H1 (cell line): ENCODE measurements around the gene CACNA1E. TPM values are rescaled to one million over a fixed set of nuclear protein-coding genes. Genes with fewer than 3 reads are reported as not detected.

Source experiments
- CTCF ChIA-PET: fragments of 300-600 bp; sonication (Branson Sonifier 250); formaldehyde crosslinking; loops from one replicate; lab custom pipeline; 2021; ENCODE audit not compliant: partially characterized antibody; lab: Charles Lee
- POLR2A ChIA-PET: fragments of 300-600 bp; sonication (Branson Sonifier 250); formaldehyde crosslinking; loops from one replicate; lab custom pipeline; 2021; ENCODE audit warnings: inconsistent platforms; ENCODE audit not compliant: partially characterized antibody; lab: Charles Lee
- DNase-seq, 2 experiments: peaks; one replicate each; pipeline versions ENCODE4 v3.0.0 to v3.0.0-alpha.2; 2010 to 2022; ENCODE audit warnings: low spot score in 2 of 2, low read depth in 1 of 2, mixed read lengths in 1 of 2
- FAIRE-seq: peaks from 2 replicates; lab custom pipeline; 2011; peaks lifted over from hg19 to GRCh38; lab: Jason Lieb, UNC
- H2AFZ ChIP-seq: 2 replicates; pipeline ENCODE4 v1.8.1; 2012; ENCODE audit warnings: low read length, inconsistent platforms
- H2AK5ac ChIP-seq: 2 replicates; pipeline ENCODE4 v1.6.1; 2013; ENCODE audit warnings: low read depth, low read length
- H2BK120ac ChIP-seq: replicated peaks from 2 replicates; pipeline ENCODE3; 2013; ENCODE audit warnings: low read depth, low read length, inconsistent platforms
- H2BK12ac ChIP-seq: 2 replicates; pipeline ENCODE4 v1.6.1; 2013; ENCODE audit warnings: low read depth, low read length
- H2BK15ac ChIP-seq: 2 replicates; pipeline ENCODE4 v1.6.1; 2013; ENCODE audit warnings: low read length
- H2BK20ac ChIP-seq: 2 replicates; pipeline ENCODE4 v1.6.1; 2013; ENCODE audit warnings: low read length
- H2BK5ac ChIP-seq: 2 replicates; pipeline ENCODE4 v1.6.1; 2013; ENCODE audit warnings: low read depth, low read length
- H3K14ac ChIP-seq: 2 replicates; pipeline ENCODE4 v1.6.1; 2013; ENCODE audit warnings: inconsistent platforms; ENCODE audit not compliant: insufficient read length
- H3K18ac ChIP-seq: 2 replicates; pipeline ENCODE4 v1.6.1; 2013; ENCODE audit warnings: low read length; ENCODE audit errors: extremely low read depth
- H3K23ac ChIP-seq: 2 replicates; pipeline ENCODE4 v1.6.1; 2013; ENCODE audit warnings: inconsistent platforms; ENCODE audit not compliant: insufficient read length
- H3K23me2 ChIP-seq: 2 replicates; pipeline ENCODE4 v1.6.1; 2013; ENCODE audit warnings: low read depth, low read length
- H3K27ac ChIP-seq: 2 replicates; pipeline ENCODE4 v1.6.1; 2011; ENCODE audit warnings: low read depth, low read length, inconsistent platforms
- H3K27me3 ChIP-seq, 4 experiments: replicated peaks in 1 of 4; 1 replicate in 1 of 4; 2 replicates in 3 of 4; pipeline versions ENCODE4 v1.6.1 to v1.8.1; 2011 to 2013; ENCODE audit warnings: low read length in 3 of 4, mild to moderate bottlenecking in 3 of 4, inconsistent platforms in 2 of 4, mixed read lengths in 2 of 4, moderate library complexity in 1 of 4; ENCODE audit not compliant: control insufficient read depth in 3 of 4, insufficient read depth in 3 of 4; ENCODE audit errors: extremely low read depth in 1 of 4
- H3K36me3 ChIP-seq, 4 experiments: 2 replicates each; pipeline versions ENCODE4 v1.6.1 to v1.8.1; 2011 to 2013; ENCODE audit warnings: mild to moderate bottlenecking in 4 of 4, low read length in 3 of 4, moderate library complexity in 2 of 4, control low read depth in 1 of 4, inconsistent platforms in 1 of 4; ENCODE audit not compliant: insufficient read depth in 4 of 4, control insufficient read depth in 2 of 4
- H3K4ac ChIP-seq: replicated peaks from 2 replicates; pipeline ENCODE3; 2013; ENCODE audit warnings: low read length, low read depth, mixed read lengths, inconsistent platforms; ENCODE audit not compliant: insufficient read length
- H3K4me1 ChIP-seq, 4 experiments: replicated peaks in 1 of 4; 1 replicate in 1 of 4; 2 replicates in 3 of 4; pipeline versions ENCODE4 v1.6.1 to v1.8.1; 2011 to 2013; ENCODE audit warnings: low read length in 3 of 4, inconsistent platforms in 2 of 4, mixed read lengths in 1 of 4; ENCODE audit not compliant: insufficient read depth in 4 of 4, control insufficient read depth in 3 of 4
- H3K4me2 ChIP-seq, 2 experiments: 2 replicates each; pipeline versions ENCODE4 v1.6.1 to v1.8.1; 2011 to 2013; ENCODE audit warnings: low read depth in 2 of 2, low read length in 2 of 2, control low read depth in 1 of 2, inconsistent platforms in 1 of 2, mild to moderate bottlenecking in 1 of 2; ENCODE audit not compliant: insufficient read depth in 1 of 2
- H3K4me3 ChIP-seq, 4 experiments: fragments of 200-600, 300-600 bp in 1 of 4; sonication (generic), shearing (Covaris generic), sonication (Bioruptor Twin) in 1 of 4; 2 replicates each; pipeline versions ENCODE4 v1.5.1 to v1.8.1; 2011 to 2016; ENCODE audit warnings: low read length in 4 of 4, low read depth in 3 of 4, control low read depth in 2 of 4, inconsistent platforms in 2 of 4, mild to moderate bottlenecking in 2 of 4, mixed read lengths in 1 of 4, moderate library complexity in 1 of 4; ENCODE audit not compliant: insufficient read depth in 2 of 4; ENCODE audit errors: extremely low read depth in 1 of 4
- H3K56ac ChIP-seq: replicated peaks from 2 replicates; pipeline ENCODE3; 2013; ENCODE audit warnings: low read depth, mild to moderate bottlenecking, mixed read lengths, low read length, inconsistent platforms; ENCODE audit not compliant: insufficient read length
- H3K79me1 ChIP-seq: 2 replicates; pipeline ENCODE4 v1.6.1; 2013; ENCODE audit warnings: low read depth, low read length, control low read depth
- H3K79me2 ChIP-seq, 2 experiments: 2 replicates each; pipeline versions ENCODE4 v1.6.1 to v1.8.1; 2012 to 2013; ENCODE audit warnings: low read length in 2 of 2, mild to moderate bottlenecking in 2 of 2, inconsistent platforms in 1 of 2; ENCODE audit not compliant: insufficient read depth in 2 of 2, control insufficient read depth in 1 of 2
- H3K9ac ChIP-seq, 4 experiments: replicated peaks in 1 of 4; 1 replicate in 1 of 4; 2 replicates in 3 of 4; pipeline versions ENCODE4 v1.6.1 to v1.8.1; 2011 to 2013; ENCODE audit warnings: low read depth in 3 of 4, low read length in 3 of 4, control low read depth in 2 of 4, mild to moderate bottlenecking in 2 of 4, moderate library complexity in 2 of 4, inconsistent platforms in 1 of 4; ENCODE audit errors: extremely low read depth in 1 of 4
- H3K9me3 ChIP-seq, 2 experiments: 2 replicates each; pipeline versions ENCODE4 v1.6.1 to v1.8.1; 2012 to 2013; ENCODE audit warnings: mild to moderate bottlenecking in 2 of 2, moderate library complexity in 2 of 2, control low read depth in 1 of 2, inconsistent platforms in 1 of 2, low read depth in 1 of 2, low read length in 1 of 2, mixed read lengths in 1 of 2; ENCODE audit not compliant: insufficient read depth in 2 of 2
- H4K20me1 ChIP-seq, 2 experiments: replicated peaks in 1 of 2; 2 replicates each; pipeline versions ENCODE3 to v1.8.1; 2011 to 2013; ENCODE audit warnings: inconsistent platforms in 2 of 2, low read length in 2 of 2, mild to moderate bottlenecking in 1 of 2; ENCODE audit not compliant: insufficient read depth in 2 of 2, control insufficient read depth in 1 of 2
- H4K5ac ChIP-seq: 2 replicates; pipeline ENCODE4 v1.6.1; 2013; ENCODE audit warnings: low read length, low read depth, mixed read lengths, inconsistent platforms; ENCODE audit not compliant: insufficient read length
- H4K8ac ChIP-seq: 2 replicates; pipeline ENCODE4 v1.8.0; 2013; ENCODE audit warnings: mild to moderate bottlenecking, moderate library complexity, low read length, inconsistent platforms; ENCODE audit not compliant: insufficient read depth; ENCODE audit errors: extremely low read depth
- H4K91ac ChIP-seq: replicated peaks from 2 replicates; pipeline ENCODE3; 2013; ENCODE audit warnings: low read length, mixed read lengths, inconsistent platforms; ENCODE audit not compliant: insufficient read length
- CEBPB ChIP-seq: IDR thresholded peaks from 2 replicates; pipeline ENCODE4 v1.6.1; 2012; ENCODE audit warnings: low read depth, low read length
- CHD1 ChIP-seq: IDR thresholded peaks from 2 replicates; pipeline ENCODE4 v1.6.1; 2012; ENCODE audit warnings: low read depth, low read length, improper control_type of control experiment
- JUN ChIP-seq: IDR thresholded peaks from 2 replicates; pipeline ENCODE4 v1.6.1; 2011; ENCODE audit warnings: low read depth, mild to moderate bottlenecking, improper control_type of control experiment, low read length
- KDM5A ChIP-seq: fragments of 200-600 bp; IDR thresholded peaks from 2 replicates; pipeline ENCODE4 v1.7.1; 2012; ENCODE audit warnings: mild to moderate bottlenecking, low read length, inconsistent platforms, mixed read lengths
- MAFK ChIP-seq: IDR thresholded peaks from 2 replicates; pipeline ENCODE4 v1.6.1; 2012; ENCODE audit warnings: low read depth, mild to moderate bottlenecking, improper control_type of control experiment, low read length
- TCF12 ChIP-seq: IDR thresholded peaks from 2 replicates; pipeline ENCODE4 v1.6.1; 2011; ENCODE audit warnings: low read depth, mild to moderate bottlenecking, low read length
- WGBS, 2 experiments: shearing (Covaris generic) in 1 of 2; methylation state at CpG; one replicate each; pipeline versions ENCODE4 v1.1.6 to v1.1.7; 2013 to 2015; ENCODE audit warnings: low lambda C conversion rate in 2 of 2, mixed read lengths in 2 of 2, inconsistent platforms in 1 of 2, low coverage in 1 of 2, missing lambda C conversion rate in 1 of 2; ENCODE audit not compliant: insufficient replicate concordance in 2 of 2, insufficient coverage in 1 of 2, insufficient read length in 1 of 2; ENCODE audit errors: extremely low coverage in 1 of 2, missing lambda C conversion rate in 1 of 2; 5-methylcytosine and 5-hydroxymethylcytosine counted together
- polyA plus RNA-seq, 7 experiments: library from polyadenylated mRNA; depleted of rRNA in 3 of 7; stranded (reverse) in 5 of 7; unstranded in 2 of 7; fragments of >200 nt in 5 of 7; fragments of 200-250 nt in 2 of 7; gene quantifications; 1 replicate in 5 of 7; 2 replicates in 1 of 7; 4 replicates in 1 of 7; pipeline versions ENCODE4 v1.2.1 to v1.2.3, GENCODE V29; 2011 to 2013; ENCODE audit warnings: missing spikeins in 2 of 7, mixed read lengths in 2 of 7
- total RNA-seq: library from RNA; stranded (reverse); fragmentation: NEBNext Ultra II Directional; extraction: Animal tissue kit (Norgen Biotek cat#: 25700); gene quantifications from 2 replicates; pipeline ENCODE4 v1.2.1, GENCODE V29; 2021

CACNA1E gene
- total and polyA plus RNA-seq, 2 of the 8 experiments (the other 6 are each of a cell fraction or from before 2014, with no cell fraction given), result 0.98 to 1.3 TPM

DNA sequence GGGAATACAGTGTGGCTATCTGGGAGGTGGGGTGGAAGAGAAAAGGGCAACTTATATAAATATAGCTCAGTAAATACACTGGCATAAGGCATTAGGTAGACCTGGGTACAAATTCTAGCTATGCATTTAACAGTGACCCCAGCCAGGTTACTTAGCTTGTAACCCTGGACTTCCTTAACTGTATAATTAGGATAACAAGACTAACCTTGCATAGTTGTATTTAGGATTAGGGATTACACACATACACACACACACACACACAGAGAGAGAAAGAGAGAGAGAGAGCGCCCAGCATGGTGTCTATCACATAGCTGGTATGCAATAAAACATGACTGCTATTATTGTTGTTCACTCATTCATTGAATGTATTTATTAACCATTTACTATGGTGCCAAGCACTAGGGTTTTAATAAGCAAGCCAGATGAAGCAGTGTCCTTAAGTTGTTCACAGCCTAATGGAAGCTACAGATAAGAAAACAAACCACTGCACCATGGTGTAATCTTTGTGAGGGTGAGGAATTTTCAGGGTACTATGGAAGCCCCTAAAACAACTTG is 326.8 kb downstream of the CACNA1E start:
- Histone ChIP-seq H2AFZ (no peak overlapping the region), H3K4ac (no peak overlapping the region), H3K79me1 (no peaks in the 10 kb centered on the region), H3K14ac (no peak overlapping the region), H3K23me2 (no peaks in the 10 kb centered on the region), H4K5ac (no peak overlapping the region), H3K79me2 (no peaks in the 10 kb centered on the region), H3K4me1 (peaks cover 0 to 2% (median 0%) of the 10 kb centered on the region in 4 experiments; a peak in 1 of 7 replicates), H4K8ac (no peak overlapping the region), H3K4me3 (no peak overlapping the region), H2AK5ac (no peak overlapping the region), H3K18ac (no peak overlapping the region), H2BK15ac (no peak overlapping the region), H3K27ac (no peak overlapping the region), H2BK120ac (no peak overlapping the region), H3K9ac (no peak overlapping the region), H3K56ac (no peak overlapping the region), H3K27me3 (no peaks in the 10 kb centered on the region), H2BK20ac (no peak overlapping the region), H3K9me3 (no peaks in the 10 kb centered on the region), H2BK5ac (no peak overlapping the region), H3K36me3 (no peaks in the 10 kb centered on the region), H4K91ac (no peak overlapping the region), H3K23ac (no peak overlapping the region), H2BK12ac (no peak overlapping the region), H3K4me2 (no peak overlapping the region), H4K20me1 (no peaks in the 10 kb centered on the region)
- DNase-seq (no peak), FAIRE-seq (no peak)
- 100% methylated on average over 1 of the region's 1 CpG; no CpG with 5 or more reads in 1 of the 2 experiments for WGBS, 2 experiments
- TF ChIP-seq MAFK (no peak), KDM5A (no peak), TCF12 (no peak), CEBPB (no peak), CHD1 (no peak), JUN (no peak)
- CTCF ChIA-PET, result interaction anchor here (0.8 to 2.0 kb wide), 6 partner anchors 8 to 194 kb away, joined by 3 to 7 read pairs (median 5); no protein-coding TSS in a partner anchor
- POLR2A ChIA-PET, result no interaction called here
